Measurements from ENCODE around the gene CHIT1.

- TF ChIP-seq PHF8 (IDR thresholded peaks at IDR 0.05; ENCODE audit: borderline replicate concordance, low read length) (no peak), ZBTB12 (CRISPR knock-in tag; IDR thresholded peaks at IDR 0.05) (no peak), ZNF274 (IDR thresholded peaks at IDR 0.05; ENCODE audit: borderline replicate concordance, low read depth, low read length) (no peak), TEAD2 (tag; IDR thresholded peaks at IDR 0.05) (no peak), FOSL1 (tag; conservative IDR thresholded peaks at IDR 0.05) (no peak), BRD4 (IDR thresholded peaks at IDR 0.05) (no peak), E2F8 (IDR thresholded peaks at IDR 0.05; ENCODE audit: low read depth, partially characterized antibody) (no peak)
Observed at GRCh38 chr1:203239081-203239480, 9.6 kb upstream of the CHIT1 start.
